Stimulated activated CD8-positive, alpha-beta memory T cell treated with anti-CD3 and anti-CD28 coated beads, Interleukin-15, amount 100 ng/mL, for 4 hours (primary cell): Measurements from ENCODE around the gene BANK1.

Experiments used
- DNase-seq, 2 donors: peaks; one replicate each; pipeline ENCODE4 v3.0.0-alpha.2; 2020; ENCODE audit warnings: low read depth in 2 of 2

The BANK1 gene

GRCh38 chr4:101790521-101791181, at the start of gene BANK1:
Gene BANK1, plus strand, starts transcription at chr4:101790730. Its CDS starts 151 bp downstream, at chr4:101790881.
- peak in 1 of 2 donors; percentile 18 for DNase-seq

GRCh38 chr4:101753721-101754120, 36.8 kb upstream of the BANK1 start:
- DNase-seq: no peak

GRCh38 chr4:101756181-101756580, 34.3 kb upstream of the BANK1 start:
- DNase-seq: no peak

GRCh38 chr4:101761405-101761804, 29.1 kb upstream of the BANK1 start:
- no peak for DNase-seq

- no peak for DNase-seq
Measured at GRCh38 chr4:101762025-101762424, 28.5 kb upstream of the BANK1 start.

- DNase-seq: no peak
Measured at GRCh38 chr4:101762534-101762933, 28.0 kb upstream of the BANK1 start.

- DNase-seq: no peak
Measured at GRCh38 chr4:101763576-101763975, 27.0 kb upstream of the BANK1 start.

- no peak for DNase-seq
Measured at GRCh38 chr4:101774807-101775206, 15.7 kb upstream of the BANK1 start.

- DNase-seq: no peak
Measured at GRCh38 chr4:101777431-101777830, 13.1 kb upstream of the BANK1 start.

GRCh38 chr4:101780284-101780683, 10.2 kb upstream of the BANK1 start:
- no peak for DNase-seq

GRCh38 chr4:101782546-101782945, 8.0 kb upstream of the BANK1 start:
- DNase-seq: no peak

GRCh38 chr4:101784957-101785356, 5.6 kb upstream of the BANK1 start:
- no peak for DNase-seq

- DNase-seq: no peak
Measured at GRCh38 chr4:101785486-101785885, 5.0 kb upstream of the BANK1 start.

- DNase-seq: no peak
Measured at GRCh38 chr4:101787701-101788316, 2.7 kb upstream of the BANK1 start.

GRCh38 chr4:101791182-101791558, 640 bp downstream of the BANK1 start:
- DNase-seq: no peak

GRCh38 chr4:101792056-101792590, 1.6 kb downstream of the BANK1 start:
- no peak for DNase-seq

GRCh38 chr4:101793397-101793796, 2.9 kb downstream of the BANK1 start:
- DNase-seq: no peak

- no peak for DNase-seq
Measured at GRCh38 chr4:101794806-101795205, 4.3 kb downstream of the BANK1 start.

- no peak for DNase-seq
Measured at GRCh38 chr4:101795704-101796103, 5.2 kb downstream of the BANK1 start.

- DNase-seq: no peak
Measured at GRCh38 chr4:101801958-101802357, 11.4 kb downstream of the BANK1 start.

GRCh38 chr4:101806914-101807313, 16.4 kb downstream of the BANK1 start:
- DNase-seq: no peak

- no peak for DNase-seq
Measured at GRCh38 chr4:101807351-101807750, 16.8 kb downstream of the BANK1 start.

GRCh38 chr4:101813604-101814003, 23.1 kb downstream of the BANK1 start:
- no peak for DNase-seq
